RWPE2 (cell line): Measurements from ENCODE around the gene LINGO1.

Experiments
- ATAC-seq: fragments of 200-7000 bp; cut with Tn5 transposase; 3 replicates; pipeline ENCODE4 v1.9.1; 2021; ENCODE audit warnings: low read depth
- DNase-seq: peaks from one replicate; pipeline ENCODE4 v3.0.0-alpha.2; 2020; ENCODE audit warnings: low spot score
- H3K27ac ChIP-seq: fragments of 450-650 bp; 2 replicates; pipeline ENCODE4 v1.5.1; 2017; ENCODE audit warnings: mild to moderate bottlenecking; ENCODE audit not compliant: poor library complexity, severe bottlenecking
- H3K27me3 ChIP-seq: fragments of 250-450 bp; sonication (Bioruptor Pico); 2 replicates; pipeline ENCODE4 v1.5.1; 2021; ENCODE audit warnings: mild to moderate bottlenecking, moderate library complexity; ENCODE audit not compliant: insufficient read depth, poor library complexity, severe bottlenecking
- H3K36me3 ChIP-seq: fragments of 250-450 bp; sonication (Bioruptor Pico); 2 replicates; pipeline ENCODE4 v1.5.1; 2020; ENCODE audit warnings: low read depth, mild to moderate bottlenecking, moderate library complexity
- H3K4me1 ChIP-seq: fragments of 250-450 bp; sonication (Bioruptor Pico); 2 replicates; pipeline ENCODE4 v1.5.1; 2021; ENCODE audit warnings: mild to moderate bottlenecking, moderate library complexity; ENCODE audit not compliant: insufficient read depth, poor library complexity, severe bottlenecking
- H3K4me3 ChIP-seq: fragments of 250-450 bp; sonication (Bioruptor Pico); 2 replicates; pipeline ENCODE4 v1.5.1; 2021; ENCODE audit warnings: mild to moderate bottlenecking, moderate library complexity; ENCODE audit not compliant: severe bottlenecking
- H3K9me3 ChIP-seq: fragments of 250-450 bp; sonication (Bioruptor Pico); 2 replicates; pipeline ENCODE4 v1.5.1; 2021; ENCODE audit warnings: mild to moderate bottlenecking, moderate library complexity; ENCODE audit not compliant: severe bottlenecking
- TF ChIP-seq, protein P1 (sequence below): fragments of 450-650 bp; IDR thresholded peaks from one replicate; pipeline ENCODE4 v1.5.1; 2017; ENCODE audit warnings: mild to moderate bottlenecking, moderate library complexity; ENCODE audit not compliant: poor library complexity, severe bottlenecking

The LINGO1 gene

DNA sequence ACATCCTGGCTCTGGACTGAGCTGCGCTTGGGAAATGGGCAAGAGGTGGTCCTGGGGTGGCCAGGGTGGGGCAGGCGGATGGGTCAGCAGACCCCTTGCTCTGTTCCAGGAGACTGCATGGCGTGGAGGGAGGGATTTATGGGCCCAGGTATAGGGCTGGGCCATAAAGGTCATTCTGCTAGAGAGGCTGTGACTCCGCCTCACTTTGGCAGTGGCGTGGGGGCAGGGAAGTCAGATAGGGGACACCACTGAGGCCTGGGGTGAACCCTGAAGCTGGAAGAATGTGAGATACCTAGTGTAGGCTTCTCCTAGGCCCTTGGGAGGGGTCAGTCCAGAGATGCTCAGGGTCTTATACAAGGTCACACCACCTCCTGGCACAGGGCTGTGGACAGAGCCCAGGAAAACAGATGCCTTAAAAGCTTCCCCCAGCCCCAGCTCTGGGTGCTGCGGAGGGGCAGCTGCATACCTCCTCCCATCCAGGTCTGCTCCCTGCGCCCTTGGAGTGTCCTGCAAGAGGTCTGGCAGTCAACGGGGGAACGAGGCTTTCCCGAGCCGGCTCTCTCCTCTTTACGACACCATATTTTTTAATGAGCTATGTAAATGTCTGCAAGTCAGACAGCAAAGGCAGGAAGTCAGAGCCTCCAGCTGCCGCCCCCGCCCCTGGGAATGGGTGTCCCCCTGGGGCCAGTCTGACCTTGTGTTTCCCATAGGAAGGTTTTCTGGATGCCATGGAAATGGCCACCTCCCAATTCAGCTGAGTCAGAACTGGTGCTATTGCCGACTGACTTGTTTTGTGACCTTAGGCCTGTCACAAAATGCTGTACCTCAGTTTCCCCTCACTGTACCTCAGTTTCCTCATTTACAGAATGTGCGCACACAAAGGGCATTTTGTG, 26.3 kb downstream of the LINGO1 start:
- H3K4me3 ChIP-seq, result no peak overlapping the region
- no peaks in the 10 kb centered on the region for H3K27me3 ChIP-seq
- no peak for ATAC-seq
- no peak overlapping the region for H3K27ac ChIP-seq
- DNase-seq, result no peak
- H3K36me3 ChIP-seq, result no peaks in the 10 kb centered on the region
- no peaks in the 10 kb centered on the region for H3K4me1 ChIP-seq
- TF ChIP-seq, protein P1, sequence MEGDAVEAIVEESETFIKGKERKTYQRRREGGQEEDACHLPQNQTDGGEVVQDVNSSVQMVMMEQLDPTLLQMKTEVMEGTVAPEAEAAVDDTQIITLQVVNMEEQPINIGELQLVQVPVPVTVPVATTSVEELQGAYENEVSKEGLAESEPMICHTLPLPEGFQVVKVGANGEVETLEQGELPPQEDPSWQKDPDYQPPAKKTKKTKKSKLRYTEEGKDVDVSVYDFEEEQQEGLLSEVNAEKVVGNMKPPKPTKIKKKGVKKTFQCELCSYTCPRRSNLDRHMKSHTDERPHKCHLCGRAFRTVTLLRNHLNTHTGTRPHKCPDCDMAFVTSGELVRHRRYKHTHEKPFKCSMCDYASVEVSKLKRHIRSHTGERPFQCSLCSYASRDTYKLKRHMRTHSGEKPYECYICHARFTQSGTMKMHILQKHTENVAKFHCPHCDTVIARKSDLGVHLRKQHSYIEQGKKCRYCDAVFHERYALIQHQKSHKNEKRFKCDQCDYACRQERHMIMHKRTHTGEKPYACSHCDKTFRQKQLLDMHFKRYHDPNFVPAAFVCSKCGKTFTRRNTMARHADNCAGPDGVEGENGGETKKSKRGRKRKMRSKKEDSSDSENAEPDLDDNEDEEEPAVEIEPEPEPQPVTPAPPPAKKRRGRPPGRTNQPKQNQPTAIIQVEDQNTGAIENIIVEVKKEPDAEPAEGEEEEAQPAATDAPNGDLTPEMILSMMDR, result no peak
- no peaks in the 10 kb centered on the region for H3K9me3 ChIP-seq

- Histone ChIP-seq H3K9me3 (no peaks in the 10 kb centered on the region), H3K4me3 (no peak overlapping the region), H3K4me1 (no peaks in the 10 kb centered on the region), H3K27ac (no peak overlapping the region), H3K27me3 (no peaks in the 10 kb centered on the region), H3K36me3 (no peaks in the 10 kb centered on the region)
- DNase-seq (no peak), ATAC-seq (no peak)
- TF ChIP-seq, protein P1, result no peak
Measured at GRCh38 chr15:77605547-77605946, 27.2 kb downstream of the LINGO1 start.

GRCh38 chr15:77604973-77605372, 27.7 kb downstream of the LINGO1 start:
- no peak for DNase-seq
- no peak overlapping the region for H3K27ac ChIP-seq
- H3K36me3 ChIP-seq, result no peaks in the 10 kb centered on the region
- TF ChIP-seq, protein P1, result no peak
- H3K4me3 ChIP-seq, result no peak overlapping the region
- H3K27me3 ChIP-seq, result no peaks in the 10 kb centered on the region
- no peak for ATAC-seq
- H3K9me3 ChIP-seq, result no peaks in the 10 kb centered on the region
- no peaks in the 10 kb centered on the region for H3K4me1 ChIP-seq

DNA sequence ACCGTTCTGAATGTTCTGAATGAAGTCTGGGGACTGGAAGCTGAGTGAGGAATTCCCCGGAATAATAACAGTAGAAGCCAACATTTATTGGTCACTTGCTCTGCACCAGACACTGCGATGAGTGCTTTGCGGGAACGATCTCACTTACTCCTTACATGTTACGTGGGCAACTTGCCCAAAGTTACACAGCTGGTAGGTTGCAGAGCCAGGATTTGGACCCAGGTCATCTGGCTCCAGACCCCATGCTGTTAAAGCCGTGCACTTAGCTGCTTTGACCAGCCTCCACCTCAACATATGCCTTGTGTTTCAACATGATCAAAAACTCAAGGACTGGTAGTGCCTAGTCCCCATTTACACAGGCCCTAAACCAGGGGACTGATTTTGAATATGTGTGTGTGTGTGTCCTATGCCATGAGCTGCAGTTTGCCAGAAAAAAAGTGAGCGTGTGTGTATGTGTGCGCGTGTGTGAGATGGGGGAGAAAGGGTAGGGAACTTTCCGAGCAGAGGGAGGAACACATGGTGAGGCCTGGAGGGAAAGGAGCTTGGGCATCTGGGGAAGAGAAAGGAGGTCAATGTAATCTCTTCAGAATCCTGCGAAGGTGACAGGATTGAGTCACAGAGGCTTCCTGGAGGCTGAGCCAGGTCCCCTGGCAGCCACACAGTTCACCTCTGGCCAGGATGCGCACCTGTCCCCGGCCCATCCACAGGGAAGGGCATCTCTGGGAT, 28.9 kb downstream of the LINGO1 start:
- H3K9me3 ChIP-seq, result no peaks in the 10 kb centered on the region
- TF ChIP-seq, protein P1, result no peak
- no peak overlapping the region for H3K27ac ChIP-seq
- H3K4me1 ChIP-seq, result no peaks in the 10 kb centered on the region
- H3K36me3 ChIP-seq, result no peaks in the 10 kb centered on the region
- no peak for ATAC-seq
- no peak overlapping the region for H3K4me3 ChIP-seq
- H3K27me3 ChIP-seq, result no peaks in the 10 kb centered on the region
- no peak for DNase-seq
